PC-9 (cell line): ENCODE measurements around the gene NOS1. TPM values are rescaled to one million over a fixed set of nuclear protein-coding genes. Genes with fewer than 3 reads are reported as not detected.

Experiments used
- BruUV-seq: library from RNA; stranded (reverse); fragments of 400-500 nt; replicated peaks from 2 replicates; lab custom pipeline; 2021; lab: Mats Ljungman, UMichigan
- CTCF ChIA-PET: fragments of 300-600 bp; sonication (Branson Sonifier 250); formaldehyde crosslinking; loops from one replicate; lab custom pipeline; 2022; ENCODE audit warnings: antibody characterized with exemption; lab: Charles Lee
- POLR2A ChIA-PET: fragments of 300-600 bp; sonication (Branson Sonifier 250); formaldehyde crosslinking; loops from one replicate; lab custom pipeline; 2022; ENCODE audit warnings: antibody characterized with exemption; ENCODE audit not compliant: unreplicated experiment; lab: Charles Lee
- DNase-seq, 2 experiments: peaks; one replicate each; pipeline versions ENCODE4 v3.0.0 to v3.0.0-alpha.2; 2015 to 2022; ENCODE audit warnings: mixed read lengths in 1 of 2
- H2AFZ ChIP-seq: fragments of 200-600 bp; sonication (generic); 2 replicates; pipeline ENCODE4 v1.8.1; 2017; ENCODE audit warnings: antibody characterized with exemption
- H3F3A ChIP-seq: fragments of 200-600 bp; sonication (generic); 2 replicates; pipeline ENCODE4 v1.8.1; 2017; ENCODE audit warnings: antibody characterized with exemption, mild to moderate bottlenecking, low read depth; ENCODE audit not compliant: insufficient read depth
- H3K27ac ChIP-seq: fragments of 200-600 bp; sonication (generic); 2 replicates; pipeline ENCODE4 v1.6.1; 2016; ENCODE audit warnings: mixed run types
- H3K27me3 ChIP-seq: fragments of 200-600 bp; sonication (generic); 2 replicates; pipeline ENCODE4 v1.6.1; 2016; ENCODE audit warnings: low read depth, mixed run types; ENCODE audit not compliant: insufficient read depth
- H3K36me3 ChIP-seq: fragments of 200-600 bp; sonication (generic); 2 replicates; pipeline ENCODE4 v1.6.1; 2016; ENCODE audit warnings: low read depth, mixed run types
- H3K4me1 ChIP-seq: fragments of 200-600 bp; sonication (generic); replicated peaks from 2 replicates; pipeline ENCODE4 v1.6.1; 2016; ENCODE audit warnings: mixed run types; ENCODE audit not compliant: insufficient read depth
- H3K4me2 ChIP-seq: fragments of 200-600 bp; sonication (generic); 2 replicates; pipeline ENCODE4 v1.6.1; 2017; ENCODE audit warnings: mixed run types
- H3K4me3 ChIP-seq: fragments of 200-600 bp; sonication (generic); 2 replicates; pipeline ENCODE4 v1.6.1; 2016; ENCODE audit warnings: mixed run types
- H3K79me2 ChIP-seq: fragments of 200-600 bp; sonication (generic); 2 replicates; pipeline ENCODE4 v1.6.1; 2017; ENCODE audit warnings: low read depth, mixed run types
- H3K9me2 ChIP-seq: fragments of 200-600 bp; sonication (generic); 2 replicates; pipeline ENCODE4 v1.8.1; 2017; ENCODE audit warnings: mild to moderate bottlenecking; ENCODE audit not compliant: insufficient read depth
- H3K9me3 ChIP-seq: fragments of 200-600 bp; sonication (generic); 2 replicates; pipeline ENCODE4 v1.8.1; 2016; ENCODE audit warnings: low read depth; ENCODE audit not compliant: insufficient read depth
- H4K20me1 ChIP-seq: fragments of 200-600 bp; sonication (generic); 2 replicates; pipeline ENCODE4 v1.8.1; 2017; ENCODE audit not compliant: insufficient read depth
- EZH2 ChIP-seq: fragments of 200-600 bp; sonication (generic); IDR thresholded peaks from 2 replicates; pipeline ENCODE4 v1.8.0; 2017; ENCODE audit warnings: antibody characterized with exemption, low read depth
- intact Hi-C: fragments of 100-400 bp; cut with micrococcal nuclease; formaldehyde crosslinking; loops from one replicate; pipeline ENCODE4 v1.10.0; 2022; ENCODE audit not compliant: unreplicated experiment
- total RNA-seq: library from RNA; stranded (reverse); gene quantifications from 2 replicates; pipeline ENCODE4 v1.2.3, GENCODE V29; 2021
- TF ChIP-seq, protein P1 (sequence below): fragments of 200-600 bp; sonication (generic); conservative IDR thresholded peaks from 2 replicates; pipeline ENCODE4 v1.6.1; 2017; ENCODE audit warnings: mixed run types, antibody characterized with exemption, mild to moderate bottlenecking, moderate library complexity

Gene NOS1
- total RNA-seq, 1 experiment from 2014 or later, result not detected

DNA sequence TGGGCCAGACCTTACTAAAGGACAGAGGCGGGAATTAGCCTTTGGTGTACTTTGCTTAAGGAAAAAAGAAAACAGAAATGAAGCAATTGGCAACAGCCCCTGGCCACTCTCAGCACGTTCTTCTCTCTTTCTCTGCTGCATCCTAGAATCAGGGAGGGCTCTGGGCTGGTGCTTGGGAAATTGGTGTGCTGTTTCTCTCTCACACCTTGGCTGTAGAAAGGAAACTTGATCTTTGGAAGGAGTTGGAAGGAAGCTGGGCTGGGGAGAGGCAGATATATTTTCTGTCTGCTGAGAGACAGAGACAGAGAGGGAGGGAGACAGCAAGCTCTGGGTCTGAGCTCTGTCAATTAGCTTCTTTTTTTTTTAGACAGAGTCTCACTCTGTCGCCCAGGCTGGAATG, 27.4 kb downstream of the NOS1 start:
- DNase-seq, result no peak
- no peaks in the 10 kb centered on the region for H3K9me3 ChIP-seq
- intact Hi-C loops, result no loop called here
- no TSS peak for BruUV-seq
- H3K27me3 ChIP-seq, result peaks cover 94% of the 10 kb centered on the region
- no peak overlapping the region for H3K27ac ChIP-seq
- H2AFZ ChIP-seq, result no peak overlapping the region
- H3K4me3 ChIP-seq, result no peak overlapping the region
- no peaks in the 10 kb centered on the region for H3K9me2 ChIP-seq
- no peak overlapping the region for H3K4me2 ChIP-seq
- H3F3A ChIP-seq, result no peaks in the 10 kb centered on the region
- ChIA-PET POLR2A (no interaction called here), CTCF (no interaction called here)
- no peaks in the 10 kb centered on the region for H4K20me1 ChIP-seq
- no peaks in the 10 kb centered on the region for H3K4me1 ChIP-seq
- H3K79me2 ChIP-seq, result no peaks in the 10 kb centered on the region
- TF ChIP-seq, protein P1, sequence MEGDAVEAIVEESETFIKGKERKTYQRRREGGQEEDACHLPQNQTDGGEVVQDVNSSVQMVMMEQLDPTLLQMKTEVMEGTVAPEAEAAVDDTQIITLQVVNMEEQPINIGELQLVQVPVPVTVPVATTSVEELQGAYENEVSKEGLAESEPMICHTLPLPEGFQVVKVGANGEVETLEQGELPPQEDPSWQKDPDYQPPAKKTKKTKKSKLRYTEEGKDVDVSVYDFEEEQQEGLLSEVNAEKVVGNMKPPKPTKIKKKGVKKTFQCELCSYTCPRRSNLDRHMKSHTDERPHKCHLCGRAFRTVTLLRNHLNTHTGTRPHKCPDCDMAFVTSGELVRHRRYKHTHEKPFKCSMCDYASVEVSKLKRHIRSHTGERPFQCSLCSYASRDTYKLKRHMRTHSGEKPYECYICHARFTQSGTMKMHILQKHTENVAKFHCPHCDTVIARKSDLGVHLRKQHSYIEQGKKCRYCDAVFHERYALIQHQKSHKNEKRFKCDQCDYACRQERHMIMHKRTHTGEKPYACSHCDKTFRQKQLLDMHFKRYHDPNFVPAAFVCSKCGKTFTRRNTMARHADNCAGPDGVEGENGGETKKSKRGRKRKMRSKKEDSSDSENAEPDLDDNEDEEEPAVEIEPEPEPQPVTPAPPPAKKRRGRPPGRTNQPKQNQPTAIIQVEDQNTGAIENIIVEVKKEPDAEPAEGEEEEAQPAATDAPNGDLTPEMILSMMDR, result no peak
- no peak for TF ChIP-seq EZH2
- H3K36me3 ChIP-seq, result no peaks in the 10 kb centered on the region

DNA sequence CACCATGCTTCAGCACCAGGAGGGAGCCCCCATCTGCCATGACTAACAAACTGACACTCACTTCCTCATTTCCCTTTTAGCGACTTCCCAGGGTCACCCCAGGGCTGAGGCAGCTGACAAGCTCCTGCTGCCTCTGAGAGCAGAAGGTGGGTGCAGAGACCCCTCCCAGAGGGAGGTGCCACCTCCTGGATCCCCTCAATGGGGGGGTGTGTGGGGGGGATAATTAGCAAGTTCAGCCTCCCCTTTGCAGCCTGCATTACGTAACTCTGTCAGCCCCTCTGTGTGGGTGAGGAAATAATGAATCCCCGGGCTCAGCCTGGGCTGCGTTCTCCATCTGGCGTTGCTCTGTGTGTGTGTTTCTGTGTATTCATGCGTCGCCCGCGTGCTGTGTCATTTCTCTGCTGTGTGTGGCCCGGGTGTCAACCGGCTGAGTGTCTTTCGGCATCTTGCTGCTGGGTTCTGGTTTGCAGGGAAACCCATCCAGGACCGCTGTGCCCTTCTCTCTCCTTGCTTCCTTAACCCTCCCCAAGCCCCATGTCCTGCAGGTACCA, 28.0 kb downstream of the NOS1 start:
- H3K36me3 ChIP-seq, result no peaks in the 10 kb centered on the region
- no peaks in the 10 kb centered on the region for H3K4me1 ChIP-seq
- no peak overlapping the region for H3K4me3 ChIP-seq
- CTCF ChIA-PET, result no interaction called here
- H3K9me2 ChIP-seq, result no peaks in the 10 kb centered on the region
- H2AFZ ChIP-seq, result no peak overlapping the region
- TF ChIP-seq EZH2, result no peak
- TF ChIP-seq, protein P1, result no peak
- H3K27me3 ChIP-seq, result peaks cover 95% of the 10 kb centered on the region
- intact Hi-C loops, result no loop called here
- no TSS peak for BruUV-seq
- no peaks in the 10 kb centered on the region for H3F3A ChIP-seq
- POLR2A ChIA-PET, result no interaction called here
- no peaks in the 10 kb centered on the region for H3K79me2 ChIP-seq
- no peaks in the 10 kb centered on the region for H4K20me1 ChIP-seq
- no peaks in the 10 kb centered on the region for H3K9me3 ChIP-seq
- H3K27ac ChIP-seq, result no peak overlapping the region
- H3K4me2 ChIP-seq, result no peak overlapping the region
- no peak for DNase-seq

DNA sequence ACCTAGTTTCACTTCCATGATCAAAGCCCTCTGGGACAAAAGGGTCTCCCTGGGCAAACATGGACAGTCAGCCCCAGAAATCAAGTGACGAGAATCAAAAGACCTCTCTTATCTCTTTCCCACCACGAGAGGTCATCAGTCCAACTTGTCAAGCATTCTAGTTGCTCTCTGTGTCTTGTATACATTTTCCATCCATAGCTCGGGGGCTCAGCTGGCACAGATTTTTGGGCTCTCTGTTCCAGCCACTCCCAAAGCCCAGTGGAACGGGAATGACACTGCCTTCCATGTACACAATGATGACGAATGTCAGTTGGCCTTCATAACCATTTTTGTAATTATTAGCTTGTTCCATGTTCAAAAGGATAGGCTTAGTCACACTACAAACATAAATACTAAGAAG, 29.7 kb downstream of the NOS1 start:
- no peak for TF ChIP-seq EZH2
- TF ChIP-seq, protein P1, result no peak
- H3K27me3 ChIP-seq, result peaks cover 100% of the 10 kb centered on the region
- POLR2A ChIA-PET, result no interaction called here

More for the DNA sequence above, 29.7 kb downstream of the NOS1 start:
- H3F3A ChIP-seq, result no peaks in the 10 kb centered on the region
- no peaks in the 10 kb centered on the region for H3K79me2 ChIP-seq
- H3K4me3 ChIP-seq, result no peak overlapping the region
- BruUV-seq, result no TSS peak
- H4K20me1 ChIP-seq, result no peaks in the 10 kb centered on the region
- H3K9me3 ChIP-seq, result no peaks in the 10 kb centered on the region
- intact Hi-C loops, result no loop called here
- no peak for DNase-seq
- H2AFZ ChIP-seq, result no peak overlapping the region
- no peak overlapping the region for H3K4me2 ChIP-seq
- H3K27ac ChIP-seq, result no peak overlapping the region
- CTCF ChIA-PET, result no interaction called here
- H3K36me3 ChIP-seq, result no peaks in the 10 kb centered on the region
- H3K9me2 ChIP-seq, result no peaks in the 10 kb centered on the region
- no peaks in the 10 kb centered on the region for H3K4me1 ChIP-seq
